Right forelimb (tissue), 1 donor: ENCODE measurements around the gene KRTAP4-3.
"Not testable (repeated sequence)": the region's sequence is repeated elsewhere in the genome, so short reads cannot be mapped to it uniquely, and the experiment has no call there.

ENCODE experiments used
- DNase-seq: peaks from one replicate; pipeline ENCODE4 v3.0.0-alpha.2; 2018

KRTAP4-3 gene

GRCh38 chr17:41168121-41168520 lies at the start of gene KRTAP4-3:
Gene KRTAP4-3 (minus strand): TSS chr17:41168221. CDS start chr17:41168172, 49 bp downstream.
- no peak for DNase-seq

GRCh38 chr17:41215681-41216080 lies 47.7 kb upstream of the KRTAP4-3 start:
- DNase-seq: no peak

GRCh38 chr17:41212524-41213169 lies 44.6 kb upstream of the KRTAP4-3 start:
- no peak for DNase-seq

- DNase-seq: no peak
Measured at GRCh38 chr17:41211845-41212466, 43.9 kb upstream of the KRTAP4-3 start.

- no peak for DNase-seq
Measured at GRCh38 chr17:41199421-41200078, 31.5 kb upstream of the KRTAP4-3 start.

- no peak for DNase-seq
Measured at GRCh38 chr17:41196068-41196467, 28.0 kb upstream of the KRTAP4-3 start.

GRCh38 chr17:41190328-41190727 lies 22.3 kb upstream of the KRTAP4-3 start:
- no peak for DNase-seq

- DNase-seq: not testable (repeated sequence)
Measured at GRCh38 chr17:41189837-41190318, 21.9 kb upstream of the KRTAP4-3 start, which contains the start of gene KRTAP9-1. Gene KRTAP9-1 (plus strand): TSS chr17:41189887. CDS start chr17:41189887, 0 bp downstream.

GRCh38 chr17:41186872-41187271 lies 18.9 kb upstream of the KRTAP4-3 start:
- no peak for DNase-seq

- no peak for DNase-seq
Measured at GRCh38 chr17:41185001-41185400, 17.0 kb upstream of the KRTAP4-3 start.

GRCh38 chr17:41184480-41184961 lies 16.5 kb upstream of the KRTAP4-3 start, which contains the start of gene KRTAP4-1:
Gene KRTAP4-1 (minus strand): TSS chr17:41184911. CDS start chr17:41184854, 57 bp downstream.
- no peak for DNase-seq

- no peak for DNase-seq
Measured at GRCh38 chr17:41178843-41179616, 11.0 kb upstream of the KRTAP4-3 start.

- DNase-seq: no peak
Measured at GRCh38 chr17:41178341-41178740, 10.3 kb upstream of the KRTAP4-3 start.

- no peak for DNase-seq
Measured at GRCh38 chr17:41177727-41178271, 9.8 kb upstream of the KRTAP4-3 start, which contains the start of gene KRTAP4-2. Gene KRTAP4-2 (minus strand): TSS chr17:41178221. CDS start chr17:41178164, 57 bp downstream.

GRCh38 chr17:41176744-41177387 lies 8.8 kb upstream of the KRTAP4-3 start:
- no peak for DNase-seq

- DNase-seq: no peak
Measured at GRCh38 chr17:41171886-41172285, 3.9 kb upstream of the KRTAP4-3 start.

- no peak for DNase-seq
Measured at GRCh38 chr17:41167561-41167960, 460 bp downstream of the KRTAP4-3 start.

- no peak for DNase-seq
Measured at GRCh38 chr17:41163828-41164227, 4.2 kb downstream of the KRTAP4-3 start.

- no peak for DNase-seq
Measured at GRCh38 chr17:41160648-41161047, 7.4 kb downstream of the KRTAP4-3 start, which contains the start of gene KRTAP4-4. Gene KRTAP4-4 (minus strand): TSS chr17:41160748. CDS start chr17:41160691, 57 bp downstream.

GRCh38 chr17:41160190-41160589 lies 7.8 kb downstream of the KRTAP4-3 start:
- not testable (repeated sequence) for DNase-seq

- no peak for DNase-seq
Measured at GRCh38 chr17:41153856-41154255, 14.2 kb downstream of the KRTAP4-3 start.

- no peak for DNase-seq
Measured at GRCh38 chr17:41151525-41151924, 16.5 kb downstream of the KRTAP4-3 start.
